ENCODE results near the gene PTPRR. TPM values are rescaled to one million over a fixed set of nuclear protein-coding genes. Genes with fewer than 3 reads are reported as not detected.

The PTPRR gene
- total and polyA plus RNA-seq, 2 of the 13 experiments (the other 11 are each of a cell fraction or from before 2014, with no cell fraction given) = not detected

DNA sequence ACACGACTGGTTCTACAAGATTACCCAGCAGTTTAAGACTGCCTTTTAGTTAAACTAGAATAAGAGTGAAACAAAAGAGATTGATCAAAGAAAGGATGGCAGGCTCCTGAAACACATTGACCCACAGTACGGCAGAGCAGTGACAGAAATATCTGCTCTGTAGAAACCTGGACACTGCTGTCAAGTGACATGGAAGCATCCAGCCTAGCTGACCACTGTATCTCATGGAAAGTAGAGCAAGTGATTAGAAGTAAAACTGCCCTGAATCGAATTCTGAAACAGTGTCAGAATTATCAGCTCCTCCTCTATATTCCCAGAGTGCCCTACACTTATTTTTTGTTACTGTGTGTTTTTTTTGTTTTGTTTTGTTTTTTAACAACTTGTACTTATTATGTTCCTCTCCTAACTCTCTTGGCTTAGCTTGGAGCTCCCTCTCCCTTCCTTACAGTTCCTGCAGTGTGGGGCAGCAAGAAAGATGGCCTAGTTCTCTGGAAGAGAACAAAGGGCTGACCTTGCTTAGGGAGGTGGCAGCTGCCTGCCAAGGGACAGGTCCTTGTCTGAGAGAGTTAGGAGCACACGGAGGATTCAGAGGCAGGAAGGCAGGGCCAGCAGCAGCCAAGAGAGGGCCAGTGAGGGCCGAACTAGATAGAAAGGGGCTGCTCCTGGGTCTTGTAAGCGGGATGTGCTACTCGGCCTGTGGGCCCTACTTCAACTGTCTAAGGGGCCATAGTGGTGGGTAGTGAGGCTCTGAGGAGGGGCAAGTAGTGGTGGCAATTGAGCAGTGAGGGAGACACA lies 97.2 kb downstream of the PTPRR start:
- no peak for ATAC-seq
- H3K27me3 ChIP-seq (ENCODE audit: control insufficient read depth in 1 of 2, insufficient read depth in 2 of 2, low read length in 2 of 2) = peaks cover 0 to 3% of the 10 kb centered on the region in 2 experiments; a peak in 1 of 5 replicates
- TF ChIP-seq, protein P1, sequence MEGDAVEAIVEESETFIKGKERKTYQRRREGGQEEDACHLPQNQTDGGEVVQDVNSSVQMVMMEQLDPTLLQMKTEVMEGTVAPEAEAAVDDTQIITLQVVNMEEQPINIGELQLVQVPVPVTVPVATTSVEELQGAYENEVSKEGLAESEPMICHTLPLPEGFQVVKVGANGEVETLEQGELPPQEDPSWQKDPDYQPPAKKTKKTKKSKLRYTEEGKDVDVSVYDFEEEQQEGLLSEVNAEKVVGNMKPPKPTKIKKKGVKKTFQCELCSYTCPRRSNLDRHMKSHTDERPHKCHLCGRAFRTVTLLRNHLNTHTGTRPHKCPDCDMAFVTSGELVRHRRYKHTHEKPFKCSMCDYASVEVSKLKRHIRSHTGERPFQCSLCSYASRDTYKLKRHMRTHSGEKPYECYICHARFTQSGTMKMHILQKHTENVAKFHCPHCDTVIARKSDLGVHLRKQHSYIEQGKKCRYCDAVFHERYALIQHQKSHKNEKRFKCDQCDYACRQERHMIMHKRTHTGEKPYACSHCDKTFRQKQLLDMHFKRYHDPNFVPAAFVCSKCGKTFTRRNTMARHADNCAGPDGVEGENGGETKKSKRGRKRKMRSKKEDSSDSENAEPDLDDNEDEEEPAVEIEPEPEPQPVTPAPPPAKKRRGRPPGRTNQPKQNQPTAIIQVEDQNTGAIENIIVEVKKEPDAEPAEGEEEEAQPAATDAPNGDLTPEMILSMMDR (CRISPR knock-in tag; IDR thresholded peaks at IDR 0.05) = no peak
- TF ChIP-seq ZNF652 (CRISPR knock-in tag; IDR thresholded peaks at IDR 0.05; ENCODE audit: borderline replicate concordance, low read depth) (no peak), AKAP8 (CRISPR knock-in tag; IDR thresholded peaks at IDR 0.05) (no peak), TBX3 (IDR thresholded peaks at IDR 0.05; ENCODE audit: borderline replicate concordance) (no peak), NR2C2 (CRISPR knock-in tag; IDR thresholded peaks at IDR 0.05; ENCODE audit: borderline replicate concordance) (no peak), POLR2AphosphoS2 (IDR thresholded peaks at IDR 0.05; ENCODE audit: low read depth, low read length) (no peak), ZNF333 (CRISPR knock-in tag; IDR thresholded peaks at IDR 0.05; ENCODE audit: borderline replicate concordance) (no peak), ZKSCAN1 (IDR thresholded peaks at IDR 0.05; ENCODE audit: low read length) (no peak), KLF9 (CRISPR knock-in tag; IDR thresholded peaks at IDR 0.05; ENCODE audit: low read depth) (no peak), ZNF44 (CRISPR knock-in tag; IDR thresholded peaks at IDR 0.05) (no peak), MIER2 (CRISPR knock-in tag; IDR thresholded peaks at IDR 0.05) (no peak), ZNF205 (CRISPR knock-in tag; IDR thresholded peaks at IDR 0.05) (no peak), RELA (CRISPR knock-in tag; IDR thresholded peaks at IDR 0.05) (no peak)
- TF ChIP-seq, protein P2, sequence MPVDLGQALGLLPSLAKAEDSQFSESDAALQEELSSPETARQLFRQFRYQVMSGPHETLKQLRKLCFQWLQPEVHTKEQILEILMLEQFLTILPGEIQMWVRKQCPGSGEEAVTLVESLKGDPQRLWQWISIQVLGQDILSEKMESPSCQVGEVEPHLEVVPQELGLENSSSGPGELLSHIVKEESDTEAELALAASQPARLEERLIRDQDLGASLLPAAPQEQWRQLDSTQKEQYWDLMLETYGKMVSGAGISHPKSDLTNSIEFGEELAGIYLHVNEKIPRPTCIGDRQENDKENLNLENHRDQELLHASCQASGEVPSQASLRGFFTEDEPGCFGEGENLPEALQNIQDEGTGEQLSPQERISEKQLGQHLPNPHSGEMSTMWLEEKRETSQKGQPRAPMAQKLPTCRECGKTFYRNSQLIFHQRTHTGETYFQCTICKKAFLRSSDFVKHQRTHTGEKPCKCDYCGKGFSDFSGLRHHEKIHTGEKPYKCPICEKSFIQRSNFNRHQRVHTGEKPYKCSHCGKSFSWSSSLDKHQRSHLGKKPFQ (CRISPR knock-in tag; IDR thresholded peaks at IDR 0.05; ENCODE audit: insufficient replicate concordance) = no peak
- TF ChIP-seq, protein P3, sequence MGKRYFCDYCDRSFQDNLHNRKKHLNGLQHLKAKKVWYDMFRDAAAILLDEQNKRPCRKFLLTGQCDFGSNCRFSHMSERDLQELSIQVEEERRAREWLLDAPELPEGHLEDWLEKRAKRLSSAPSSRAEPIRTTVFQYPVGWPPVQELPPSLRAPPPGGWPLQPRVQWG (CRISPR knock-in tag; IDR thresholded peaks at IDR 0.05; ENCODE audit: borderline replicate concordance, low read depth) = no peak
- TF ChIP-seq, protein P4, sequence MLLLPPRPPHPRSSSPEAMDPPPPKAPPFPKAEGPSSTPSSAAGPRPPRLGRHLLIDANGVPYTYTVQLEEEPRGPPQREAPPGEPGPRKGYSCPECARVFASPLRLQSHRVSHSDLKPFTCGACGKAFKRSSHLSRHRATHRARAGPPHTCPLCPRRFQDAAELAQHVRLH (CRISPR knock-in tag; IDR thresholded peaks at IDR 0.05; ENCODE audit: borderline replicate concordance, low read depth) = no peak
- TF ChIP-seq, protein P5, sequence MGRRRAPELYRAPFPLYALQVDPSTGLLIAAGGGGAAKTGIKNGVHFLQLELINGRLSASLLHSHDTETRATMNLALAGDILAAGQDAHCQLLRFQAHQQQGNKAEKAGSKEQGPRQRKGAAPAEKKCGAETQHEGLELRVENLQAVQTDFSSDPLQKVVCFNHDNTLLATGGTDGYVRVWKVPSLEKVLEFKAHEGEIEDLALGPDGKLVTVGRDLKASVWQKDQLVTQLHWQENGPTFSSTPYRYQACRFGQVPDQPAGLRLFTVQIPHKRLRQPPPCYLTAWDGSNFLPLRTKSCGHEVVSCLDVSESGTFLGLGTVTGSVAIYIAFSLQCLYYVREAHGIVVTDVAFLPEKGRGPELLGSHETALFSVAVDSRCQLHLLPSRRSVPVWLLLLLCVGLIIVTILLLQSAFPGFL (CRISPR knock-in tag; IDR thresholded peaks at IDR 0.05) = no peak
- TF ChIP-seq, protein P6, sequence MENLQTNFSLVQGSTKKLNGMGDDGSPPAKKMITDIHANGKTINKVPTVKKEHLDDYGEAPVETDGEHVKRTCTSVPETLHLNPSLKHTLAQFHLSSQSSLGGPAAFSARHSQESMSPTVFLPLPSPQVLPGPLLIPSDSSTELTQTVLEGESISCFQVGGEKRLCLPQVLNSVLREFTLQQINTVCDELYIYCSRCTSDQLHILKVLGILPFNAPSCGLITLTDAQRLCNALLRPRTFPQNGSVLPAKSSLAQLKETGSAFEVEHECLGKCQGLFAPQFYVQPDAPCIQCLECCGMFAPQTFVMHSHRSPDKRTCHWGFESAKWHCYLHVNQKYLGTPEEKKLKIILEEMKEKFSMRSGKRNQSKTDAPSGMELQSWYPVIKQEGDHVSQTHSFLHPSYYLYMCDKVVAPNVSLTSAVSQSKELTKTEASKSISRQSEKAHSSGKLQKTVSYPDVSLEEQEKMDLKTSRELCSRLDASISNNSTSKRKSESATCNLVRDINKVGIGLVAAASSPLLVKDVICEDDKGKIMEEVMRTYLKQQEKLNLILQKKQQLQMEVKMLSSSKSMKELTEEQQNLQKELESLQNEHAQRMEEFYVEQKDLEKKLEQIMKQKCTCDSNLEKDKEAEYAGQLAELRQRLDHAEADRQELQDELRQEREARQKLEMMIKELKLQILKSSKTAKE (CRISPR knock-in tag; IDR thresholded peaks at IDR 0.05; ENCODE audit: borderline replicate concordance) = no peak

More for the DNA sequence above, 97.2 kb downstream of the PTPRR start:
- no peaks in the 10 kb centered on the region for H4K20me1 ChIP-seq (ENCODE audit: insufficient read depth, low read length)
- H3K9ac ChIP-seq (ENCODE audit: insufficient read depth, low read depth, low read length) = no peak overlapping the region
- in situ Hi-C loops (cut with HindIII; ENCODE audit: extremely low pct_ligation_motif_present, low pct_unique_long_range_greater_than_20kb) = no loop called here
- H3K9me3 ChIP-seq (ENCODE audit: low read length) = no peaks in the 10 kb centered on the region
- no peak overlapping the region for H3K27ac ChIP-seq (ENCODE audit: extremely low read length, insufficient read depth, low read length)
- H3K36me3 ChIP-seq (replicated peaks in 1 of 2; ENCODE audit: control insufficient read depth in 1 of 2, insufficient read depth in 2 of 2, low read length in 2 of 2) = no peaks in the 10 kb centered on the region
- DNase-seq (ENCODE audit: low spot score) (no peak), FAIRE-seq (no peak)
- POLR2A ChIA-PET = no interaction called here
- no peak overlapping the region for H3K4me2 ChIP-seq (ENCODE audit: low read depth, low read length)
- WGBS (ENCODE audit: low lambda C conversion rate) = 12% methylated on average over 7 of the region's 7 CpGs
- intact Hi-C loops (cut with micrococcal nuclease; ENCODE audit: unreplicated experiment) = no loop called here
- no peaks in the 10 kb centered on the region for H3K4me1 ChIP-seq (ENCODE audit: insufficient read depth, low read length)
- H3K4me3 ChIP-seq (replicated peaks in 1 of 3; ENCODE audit: insufficient read depth in 1 of 3, low read depth in 2 of 3, low read length in 3 of 3) = no peak overlapping the region
- BruUV-seq (replicated peaks) = no TSS peak
- H3K79me2 ChIP-seq (ENCODE audit: insufficient read depth, low read length) = no peaks in the 10 kb centered on the region
- CTCF ChIA-PET (ENCODE audit: low intra/inter-chr PET ratio, low total read pairs) = no interaction called here
- H2AFZ ChIP-seq (ENCODE audit: low read length) = no peak overlapping the region

All from HepG2 (cell line).